Stimulated activated naive CD8-positive, alpha-beta T cell treated with anti-CD3 and anti-CD28 coated beads, Interleukin-15, Interleukin-2, amounts not matched to agents 100 ng/mL and 50 ng/mL, for 24 hours (primary cell): Measurements from ENCODE around the gene CAMKMT.
"Not testable (repeated sequence)": the region's sequence is repeated elsewhere in the genome, so short reads cannot be mapped to it uniquely, and the experiment has no call there.

Experiments
- H3K27ac Mint-ChIP-seq: one replicate; pipeline ENCODE4 v1.8.0; 2021; ENCODE audit warnings: mild to moderate bottlenecking, mixed read lengths
- H3K27me3 Mint-ChIP-seq: one replicate; pipeline ENCODE4 v1.8.0; 2021; ENCODE audit warnings: mixed read lengths
- H3K36me3 Mint-ChIP-seq: one replicate; pipeline ENCODE4 v1.8.0; 2021; ENCODE audit warnings: low read depth, mixed read lengths
- H3K4me1 Mint-ChIP-seq: one replicate; pipeline ENCODE4 v1.8.0; 2021; ENCODE audit warnings: low read depth, mixed read lengths
- H3K4me3 Mint-ChIP-seq: one replicate; pipeline ENCODE4 v1.8.0; 2021; ENCODE audit warnings: mild to moderate bottlenecking, mixed read lengths
- H3K9me3 Mint-ChIP-seq: one replicate; pipeline ENCODE4 v1.8.0; 2021; ENCODE audit warnings: mixed read lengths

The CAMKMT gene

GRCh38 chr2:44385226-44385625 is 23.5 kb downstream of the CAMKMT start:
- not testable (repeated sequence) for H3K27ac Mint-ChIP-seq, H3K27me3 Mint-ChIP-seq, H3K9me3 Mint-ChIP-seq, H3K4me3 Mint-ChIP-seq, H3K4me1 Mint-ChIP-seq
- H3K36me3 Mint-ChIP-seq: peaks cover 27% of the 10 kb centered on the region

GRCh38 chr2:44388877-44389276 is 27.1 kb downstream of the CAMKMT start:
- no peaks in the 10 kb centered on the region for H3K27me3 Mint-ChIP-seq
- no peak overlapping the region for H3K4me3 Mint-ChIP-seq
- no peak overlapping the region for H3K27ac Mint-ChIP-seq
- H3K9me3 Mint-ChIP-seq: peaks cover 7% of the 10 kb centered on the region
- H3K4me1 Mint-ChIP-seq: no peaks in the 10 kb centered on the region
- peaks cover 13% of the 10 kb centered on the region for H3K36me3 Mint-ChIP-seq

DNA sequence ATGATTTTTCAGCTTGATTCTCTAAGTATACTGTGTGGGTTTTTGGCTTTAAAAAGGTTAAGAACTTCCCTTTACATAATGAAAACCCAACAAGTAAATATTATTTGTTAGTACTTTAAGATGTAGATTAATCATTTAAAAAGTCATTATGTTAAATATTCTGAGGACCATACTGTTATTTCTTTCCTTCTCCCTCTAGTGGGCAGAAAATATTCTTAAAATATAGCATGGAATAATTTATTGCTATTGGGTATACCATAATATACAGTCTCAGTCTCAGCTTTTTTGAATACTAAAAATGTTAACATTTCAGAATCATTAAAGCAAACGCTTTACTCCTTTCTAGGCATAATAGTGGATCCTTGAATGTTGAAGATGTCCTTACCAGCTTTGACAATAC is 28.1 kb downstream of the CAMKMT start:
- Mint-ChIP-seq H3K27me3 (no peaks in the 10 kb centered on the region), H3K4me3 (no peak overlapping the region), H3K27ac (no peak overlapping the region)

DNA sequence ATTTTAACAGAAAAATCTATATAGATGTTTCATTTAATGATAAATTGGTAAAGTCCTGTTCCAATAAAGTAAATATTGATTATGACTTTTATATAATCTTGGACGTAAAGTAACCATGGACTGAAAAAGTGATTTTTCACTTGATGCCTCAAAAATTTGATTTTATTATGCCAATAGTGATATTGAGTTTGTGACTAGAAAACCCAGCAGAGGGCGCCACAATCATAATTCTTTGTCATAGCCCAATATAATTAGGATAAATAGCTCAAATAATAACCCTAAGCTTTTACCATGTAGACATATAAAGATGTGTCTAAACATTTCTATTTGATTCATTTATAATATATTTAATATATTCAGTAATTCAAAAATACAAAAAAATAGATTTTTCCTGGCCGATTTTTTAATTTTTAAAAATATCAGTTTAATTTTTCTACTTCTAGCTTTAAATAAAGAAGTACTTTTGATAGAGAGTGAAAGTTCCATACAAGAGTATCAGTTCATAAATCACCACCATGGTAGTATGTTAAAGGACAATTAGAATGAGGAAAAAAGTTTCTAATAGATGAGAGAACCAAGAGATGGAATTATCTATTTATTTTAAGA is 30.7 kb downstream of the CAMKMT start:
- Mint-ChIP-seq H3K4me1 (no peaks in the 10 kb centered on the region), H3K27me3 (no peaks in the 10 kb centered on the region)

More for the DNA sequence above, 28.1 kb downstream of the CAMKMT start:
- peaks cover 3% of the 10 kb centered on the region for H3K36me3 Mint-ChIP-seq
- no peaks in the 10 kb centered on the region for H3K4me1 Mint-ChIP-seq
- peaks cover 7% of the 10 kb centered on the region for H3K9me3 Mint-ChIP-seq

GRCh38 chr2:44397447-44398175 is 35.9 kb downstream of the CAMKMT start:
- peaks cover 3% of the 10 kb centered on the region for H3K36me3 Mint-ChIP-seq
- H3K27ac Mint-ChIP-seq: no peak overlapping the region
- no peaks in the 10 kb centered on the region for H3K27me3 Mint-ChIP-seq
- no peaks in the 10 kb centered on the region for H3K4me1 Mint-ChIP-seq
- H3K4me3 Mint-ChIP-seq: no peak overlapping the region
- H3K9me3 Mint-ChIP-seq: no peaks in the 10 kb centered on the region

More for the DNA sequence above, 30.7 kb downstream of the CAMKMT start:
- H3K27ac Mint-ChIP-seq: no peak overlapping the region
- H3K9me3 Mint-ChIP-seq: no peaks in the 10 kb centered on the region
- no peak overlapping the region for H3K4me3 Mint-ChIP-seq
- H3K36me3 Mint-ChIP-seq: no peaks in the 10 kb centered on the region

GRCh38 chr2:44398243-44398897 is 36.6 kb downstream of the CAMKMT start:
- Mint-ChIP-seq H3K27me3 (no peaks in the 10 kb centered on the region), H3K9me3 (no peaks in the 10 kb centered on the region), H3K36me3 (peaks cover 3% of the 10 kb centered on the region), H3K27ac (no peak overlapping the region), H3K4me3 (no peak overlapping the region), H3K4me1 (no peaks in the 10 kb centered on the region)

DNA sequence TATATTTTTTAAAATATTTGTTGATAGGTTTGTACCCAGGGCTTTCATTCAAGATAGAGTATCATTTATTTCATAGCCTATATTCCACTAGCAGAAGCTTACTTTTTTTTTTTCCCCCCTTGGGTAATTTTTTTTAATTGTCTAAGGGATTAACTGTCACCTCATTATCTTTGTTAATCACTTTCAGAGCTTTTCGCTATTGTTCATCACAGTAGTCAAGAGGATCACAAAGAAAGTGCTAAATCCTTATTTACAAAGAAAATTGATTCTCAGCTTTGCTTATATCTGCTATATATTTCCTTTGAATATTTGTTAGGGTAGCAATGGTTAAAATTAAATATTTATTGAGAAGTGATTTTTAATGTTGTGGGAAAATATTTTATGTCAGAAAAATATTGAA is 59.0 kb downstream of the CAMKMT start:
- Mint-ChIP-seq H3K27ac (no peak overlapping the region), H3K4me1 (no peaks in the 10 kb centered on the region), H3K36me3 (peaks cover 33% of the 10 kb centered on the region), H3K4me3 (no peak overlapping the region), H3K9me3 (no peaks in the 10 kb centered on the region), H3K27me3 (no peaks in the 10 kb centered on the region)

- no peaks in the 10 kb centered on the region for H3K27me3 Mint-ChIP-seq
- no peak overlapping the region for H3K27ac Mint-ChIP-seq
- peaks cover 33% of the 10 kb centered on the region for H3K36me3 Mint-ChIP-seq
- no peaks in the 10 kb centered on the region for H3K9me3 Mint-ChIP-seq
- no peaks in the 10 kb centered on the region for H3K4me1 Mint-ChIP-seq
- no peak overlapping the region for H3K4me3 Mint-ChIP-seq
Observed at GRCh38 chr2:44424211-44424610, 62.5 kb downstream of the CAMKMT start.

- Mint-ChIP-seq H3K27me3 (no peaks in the 10 kb centered on the region), H3K36me3 (peaks cover 10% of the 10 kb centered on the region), H3K9me3 (no peaks in the 10 kb centered on the region), H3K4me3 (no peak overlapping the region), H3K4me1 (peaks cover 21% of the 10 kb centered on the region), H3K27ac (no peak overlapping the region)
Observed at GRCh38 chr2:44429034-44429433, 67.3 kb downstream of the CAMKMT start.

GRCh38 chr2:44430342-44430741 is 68.6 kb downstream of the CAMKMT start:
- Mint-ChIP-seq H3K9me3 (no peaks in the 10 kb centered on the region), H3K4me1 (peaks cover 21% of the 10 kb centered on the region), H3K36me3 (peaks cover 5% of the 10 kb centered on the region), H3K27ac (no peak overlapping the region), H3K27me3 (no peaks in the 10 kb centered on the region), H3K4me3 (no peak overlapping the region)

DNA sequence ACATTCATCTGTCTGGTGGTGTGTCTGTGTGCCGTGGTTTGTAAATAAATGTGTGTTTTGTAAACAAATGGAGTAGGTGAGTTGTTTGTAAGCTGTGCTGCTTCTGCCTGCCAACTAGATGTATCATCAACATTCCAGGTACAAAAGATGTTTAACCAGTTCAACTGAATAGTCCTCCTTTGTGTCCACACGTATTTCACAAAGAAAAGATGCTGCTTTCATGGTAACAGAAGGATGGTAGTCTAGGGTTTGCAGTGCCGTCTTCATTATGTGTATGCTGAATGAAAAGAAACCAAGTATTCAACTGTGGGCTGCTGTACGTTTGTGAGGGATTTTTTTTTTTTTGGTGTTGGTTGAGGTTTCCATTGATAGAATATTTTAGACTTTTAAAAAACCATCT is 72.1 kb downstream of the CAMKMT start:
- no peak overlapping the region for H3K4me3 Mint-ChIP-seq
- no peak overlapping the region for H3K27ac Mint-ChIP-seq
- H3K4me1 Mint-ChIP-seq: peaks cover 21% of the 10 kb centered on the region
- peaks cover 3% of the 10 kb centered on the region for H3K36me3 Mint-ChIP-seq
- H3K9me3 Mint-ChIP-seq: no peaks in the 10 kb centered on the region
- no peaks in the 10 kb centered on the region for H3K27me3 Mint-ChIP-seq

DNA sequence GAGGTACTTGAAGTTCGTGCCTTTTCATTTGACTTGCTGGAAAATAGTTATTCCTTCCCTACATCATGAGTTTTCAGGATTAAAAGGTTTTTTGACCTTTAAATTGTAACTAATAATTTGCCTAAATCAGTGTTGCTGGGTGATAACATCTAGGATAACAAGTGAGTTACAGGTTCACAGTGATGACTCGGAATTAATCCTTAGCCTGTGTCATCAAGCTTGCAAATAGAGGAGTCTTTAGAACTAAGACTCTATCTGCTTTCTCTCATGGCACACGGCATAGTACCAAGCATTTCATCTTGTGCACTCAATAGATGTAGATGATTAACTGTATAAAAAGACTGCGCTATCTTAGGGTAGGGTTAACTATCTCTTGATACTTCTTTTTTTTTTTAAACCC is 79.5 kb downstream of the CAMKMT start:
- no peaks in the 10 kb centered on the region for H3K9me3 Mint-ChIP-seq
- no peaks in the 10 kb centered on the region for H3K4me1 Mint-ChIP-seq
- no peak overlapping the region for H3K4me3 Mint-ChIP-seq
- no peaks in the 10 kb centered on the region for H3K27me3 Mint-ChIP-seq
- H3K36me3 Mint-ChIP-seq: peaks cover 40% of the 10 kb centered on the region
- no peak overlapping the region for H3K27ac Mint-ChIP-seq

DNA sequence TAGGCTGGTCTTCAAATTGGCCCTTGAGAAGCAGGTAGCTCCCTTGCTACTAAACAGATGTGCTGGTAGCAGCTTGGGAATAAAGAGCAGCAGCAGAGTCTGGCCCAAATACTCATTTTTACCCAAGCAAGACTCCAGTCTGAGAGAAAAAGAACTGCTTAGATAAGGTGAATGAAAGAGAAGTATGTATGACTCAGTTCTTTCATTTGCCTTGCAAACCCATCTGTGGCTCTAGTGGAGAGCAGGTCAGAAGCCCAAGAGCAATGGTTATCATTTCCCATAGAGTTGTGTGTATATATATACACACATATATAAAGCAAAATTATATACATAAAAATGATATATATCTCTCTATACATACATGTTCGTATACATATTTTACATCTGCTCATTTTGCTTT is 80.3 kb downstream of the CAMKMT start:
- Mint-ChIP-seq H3K4me3 (no peak overlapping the region), H3K9me3 (no peaks in the 10 kb centered on the region), H3K36me3 (peaks cover 46% of the 10 kb centered on the region), H3K27me3 (no peaks in the 10 kb centered on the region), H3K27ac (no peak overlapping the region), H3K4me1 (no peaks in the 10 kb centered on the region)

DNA sequence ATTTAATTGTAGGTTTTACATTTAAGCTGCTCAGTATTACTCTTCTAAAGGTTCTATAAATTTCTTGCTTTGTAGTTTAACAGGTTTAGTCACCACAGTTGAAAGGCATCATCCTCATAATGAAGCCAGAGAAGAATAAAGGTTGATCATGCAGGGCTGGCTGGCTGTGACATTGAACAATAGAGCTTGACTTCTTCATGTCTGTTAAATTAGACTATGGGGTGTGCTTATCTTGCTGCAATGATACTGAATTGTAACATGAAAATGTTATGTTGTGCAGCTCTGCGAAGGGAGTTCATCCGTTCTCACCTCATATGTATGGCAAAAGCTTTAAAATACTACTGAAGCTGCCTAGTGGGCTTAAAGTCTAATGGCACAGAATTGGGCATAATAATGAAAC is 81.8 kb downstream of the CAMKMT start:
- Mint-ChIP-seq H3K4me1 (no peaks in the 10 kb centered on the region), H3K4me3 (no peak overlapping the region), H3K27me3 (no peaks in the 10 kb centered on the region), H3K36me3 (peaks cover 50% of the 10 kb centered on the region), H3K9me3 (no peaks in the 10 kb centered on the region), H3K27ac (no peak overlapping the region)

DNA sequence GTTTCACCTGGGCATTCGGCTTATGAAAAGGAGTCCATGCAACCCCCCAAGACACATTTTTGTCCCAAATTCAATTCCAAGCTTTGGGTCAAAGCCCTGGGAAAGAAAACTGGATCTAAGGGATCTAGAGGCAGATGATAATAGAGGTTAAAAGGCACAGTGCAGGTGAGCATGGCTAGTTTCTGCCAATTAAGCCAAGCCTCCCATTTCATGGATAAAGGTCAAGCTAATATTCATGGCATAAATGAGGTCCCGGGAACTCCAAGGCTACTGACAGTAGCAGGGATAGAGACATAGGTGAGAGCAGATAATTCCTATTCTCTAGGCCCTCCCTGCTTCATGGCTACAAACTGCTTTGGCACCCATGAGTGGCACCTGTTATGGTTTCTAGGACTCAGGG is 83.1 kb downstream of the CAMKMT start:
- no peaks in the 10 kb centered on the region for H3K27me3 Mint-ChIP-seq

More for the DNA sequence above, 83.1 kb downstream of the CAMKMT start:
- Mint-ChIP-seq H3K36me3 (peaks cover 42% of the 10 kb centered on the region), H3K9me3 (no peaks in the 10 kb centered on the region), H3K4me3 (no peak overlapping the region), H3K4me1 (no peaks in the 10 kb centered on the region), H3K27ac (no peak overlapping the region)
